ENCODE measurements around the gene CCDC66.

Gene CCDC66

DNA sequence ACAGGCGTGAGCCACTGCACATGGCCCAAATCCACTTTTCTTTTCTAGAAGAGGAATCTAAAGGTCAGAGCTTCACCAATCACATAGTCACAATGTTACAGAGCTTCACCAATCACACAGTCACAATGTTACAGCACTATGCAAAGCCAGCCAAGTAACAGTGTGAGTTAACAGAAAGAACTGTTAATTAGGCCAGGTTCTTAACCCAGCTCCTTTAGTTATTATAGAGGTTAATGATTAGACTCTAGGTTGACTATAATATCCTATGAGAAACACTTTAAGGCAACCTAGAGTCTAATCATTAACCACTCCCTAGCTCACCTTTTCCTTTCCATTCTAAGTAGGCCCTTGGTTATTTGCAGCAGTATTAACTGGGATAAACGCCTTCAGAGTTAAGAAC is 72.1 kb downstream of the CCDC66 start:
- Histone ChIP-seq H3K23ac (ENCODE audit: low read length in 2 of 2) (no peak overlapping the region), H3K14ac (ENCODE audit: low read length in 2 of 2) (no peak overlapping the region), H2BK12ac (ENCODE audit: low read length in 2 of 2) (no peak overlapping the region), H3K4me3 (ENCODE audit: insufficient read depth in 1 of 2, low read depth in 1 of 2, low read length in 2 of 2) (no peak overlapping the region), H2BK5ac (ENCODE audit: low read depth, low read length, poor library complexity, severe bottlenecking) (no peak overlapping the region), H3K9ac (ENCODE audit: low read length) (no peak overlapping the region), H2AK5ac (ENCODE audit: low read length, severe bottlenecking) (no peak overlapping the region), H3K79me1 (replicated peaks; ENCODE audit: low read length, poor library complexity, severe bottlenecking) (peaks cover 9% of the 10 kb centered on the region), H3K18ac (ENCODE audit: low read depth in 1 of 2, low read length in 2 of 2) (no peak overlapping the region), H3K36me3 (ENCODE audit: control insufficient read depth in 1 of 2, insufficient read depth in 2 of 2, low read depth in 1 of 2, low read length in 2 of 2) (peaks cover 9 to 83% of the 10 kb centered on the region in 2 experiments), H3K4me2 (ENCODE audit: low read length, poor library complexity, severe bottlenecking) (no peak overlapping the region), H2AFZ (ENCODE audit: low read depth, low read length) (no peak overlapping the region), H3K4me1 (ENCODE audit: control insufficient read depth, insufficient read depth, low read depth, low read length) (peaks cover 9% of the 10 kb centered on the region), H3K27ac (ENCODE audit: low read length, poor library complexity, severe bottlenecking) (peak overlapping the region; percentile 89), H3K4ac (ENCODE audit: low read depth in 1 of 2, low read length in 2 of 2) (no peak overlapping the region), H2BK15ac (ENCODE audit: low read depth, poor library complexity, severe bottlenecking) (no peak overlapping the region), H3K27me3 (ENCODE audit: control insufficient read depth in 1 of 2, insufficient read depth in 1 of 2, low read length in 2 of 2) (no peaks in the 10 kb centered on the region), H4K8ac (ENCODE audit: low read length) (no peak overlapping the region), H3K9me3 (ENCODE audit: control insufficient read depth, low read length) (no peaks in the 10 kb centered on the region), H2BK120ac (ENCODE audit: low read depth, low read length) (no peak overlapping the region), H4K91ac (ENCODE audit: low read length) (no peak overlapping the region)
- no peak for DNase-seq
- WGBS: 96% methylated on average over 2 of the region's 2 CpGs

- Histone ChIP-seq H3K36me3 (ENCODE audit: control insufficient read depth in 1 of 2, insufficient read depth in 2 of 2, low read depth in 1 of 2, low read length in 2 of 2) (peaks cover 9 to 83% of the 10 kb centered on the region in 2 experiments), H3K9ac (ENCODE audit: low read length) (no peak overlapping the region), H3K23ac (ENCODE audit: low read length in 2 of 2) (no peak overlapping the region), H2BK5ac (ENCODE audit: low read depth, low read length, poor library complexity, severe bottlenecking) (no peak overlapping the region), H3K4me1 (ENCODE audit: control insufficient read depth, insufficient read depth, low read depth, low read length) (peaks cover 9% of the 10 kb centered on the region), H3K9me3 (ENCODE audit: control insufficient read depth, low read length) (no peaks in the 10 kb centered on the region), H2BK15ac (ENCODE audit: low read depth, poor library complexity, severe bottlenecking) (no peak overlapping the region), H3K4ac (ENCODE audit: low read depth in 1 of 2, low read length in 2 of 2) (no peak overlapping the region), H2AFZ (ENCODE audit: low read depth, low read length) (no peak overlapping the region), H2BK12ac (ENCODE audit: low read length in 2 of 2) (no peak overlapping the region), H3K4me3 (ENCODE audit: insufficient read depth in 1 of 2, low read depth in 1 of 2, low read length in 2 of 2) (no peak overlapping the region), H2AK5ac (ENCODE audit: low read length, severe bottlenecking) (no peak overlapping the region), H4K91ac (ENCODE audit: low read length) (no peak overlapping the region), H3K18ac (ENCODE audit: low read depth in 1 of 2, low read length in 2 of 2) (no peak overlapping the region), H3K4me2 (ENCODE audit: low read length, poor library complexity, severe bottlenecking) (peak overlapping the region; percentile 3), H2BK120ac (ENCODE audit: low read depth, low read length) (no peak overlapping the region), H3K27me3 (ENCODE audit: control insufficient read depth in 1 of 2, insufficient read depth in 1 of 2, low read length in 2 of 2) (no peaks in the 10 kb centered on the region), H3K14ac (ENCODE audit: low read length in 2 of 2) (no peak overlapping the region), H3K27ac (ENCODE audit: low read length, poor library complexity, severe bottlenecking) (peak overlapping the region; percentile 70), H4K8ac (ENCODE audit: low read length) (no peak overlapping the region), H3K79me1 (replicated peaks; ENCODE audit: low read length, poor library complexity, severe bottlenecking) (peaks cover 9% of the 10 kb centered on the region)
- DNase-seq: no peak
Measured at GRCh38 chr3:56629451-56629850, 72.5 kb downstream of the CCDC66 start.

GRCh38 chr3:56630966-56631365 is 74.0 kb downstream of the CCDC66 start:
- no peak for DNase-seq
- WGBS: no CpG with 5 or more reads among the region's 1 CpG
- Histone ChIP-seq H4K8ac (ENCODE audit: low read length) (no peak overlapping the region), H2AFZ (ENCODE audit: low read depth, low read length) (no peak overlapping the region), H3K4me2 (ENCODE audit: low read length, poor library complexity, severe bottlenecking) (no peak overlapping the region), H3K23ac (ENCODE audit: low read length in 2 of 2) (no peak overlapping the region), H3K9ac (ENCODE audit: low read length) (no peak overlapping the region), H3K27ac (ENCODE audit: low read length, poor library complexity, severe bottlenecking) (peak overlapping the region; percentile 34), H2BK12ac (ENCODE audit: low read length in 2 of 2) (no peak overlapping the region), H2AK5ac (ENCODE audit: low read length, severe bottlenecking) (no peak overlapping the region), H3K18ac (ENCODE audit: low read depth in 1 of 2, low read length in 2 of 2) (no peak overlapping the region), H2BK120ac (ENCODE audit: low read depth, low read length) (no peak overlapping the region), H3K9me3 (ENCODE audit: control insufficient read depth, low read length) (no peaks in the 10 kb centered on the region), H3K36me3 (ENCODE audit: control insufficient read depth in 1 of 2, insufficient read depth in 2 of 2, low read depth in 1 of 2, low read length in 2 of 2) (peaks cover 6 to 82% of the 10 kb centered on the region in 2 experiments), H3K27me3 (ENCODE audit: control insufficient read depth in 1 of 2, insufficient read depth in 1 of 2, low read length in 2 of 2) (no peaks in the 10 kb centered on the region), H3K4ac (ENCODE audit: low read depth in 1 of 2, low read length in 2 of 2) (no peak overlapping the region), H3K79me1 (replicated peaks; ENCODE audit: low read length, poor library complexity, severe bottlenecking) (peaks cover 10% of the 10 kb centered on the region), H3K4me1 (ENCODE audit: control insufficient read depth, insufficient read depth, low read depth, low read length) (peaks cover 9% of the 10 kb centered on the region), H4K91ac (ENCODE audit: low read length) (no peak overlapping the region), H2BK15ac (ENCODE audit: low read depth, poor library complexity, severe bottlenecking) (no peak overlapping the region), H3K4me3 (ENCODE audit: insufficient read depth in 1 of 2, low read depth in 1 of 2, low read length in 2 of 2) (no peak overlapping the region), H2BK5ac (ENCODE audit: low read depth, low read length, poor library complexity, severe bottlenecking) (no peak overlapping the region), H3K14ac (ENCODE audit: low read length in 2 of 2) (no peak overlapping the region)

DNA sequence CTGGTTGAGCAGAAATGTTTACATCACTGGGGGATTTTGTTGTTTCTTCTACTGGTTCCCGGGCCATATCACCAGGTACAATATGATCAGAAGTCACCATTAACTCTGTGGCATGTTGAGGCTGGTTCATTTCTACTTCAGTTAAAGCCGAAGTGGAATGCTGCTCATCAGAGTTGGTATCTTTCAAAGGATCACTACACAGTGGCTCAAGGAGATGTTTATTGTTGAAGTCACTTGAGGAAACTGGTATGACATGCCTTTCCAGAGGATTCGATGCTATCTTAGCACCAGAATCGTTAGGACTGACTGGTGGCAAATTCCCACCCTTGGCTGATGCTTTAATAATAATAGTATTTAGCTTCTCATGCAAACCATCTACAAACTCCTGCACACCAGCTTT is 76.2 kb downstream of the CCDC66 start:
- Histone ChIP-seq H3K18ac (ENCODE audit: low read depth in 1 of 2, low read length in 2 of 2) (no peak overlapping the region), H3K27ac (ENCODE audit: low read length, poor library complexity, severe bottlenecking) (no peak overlapping the region), H4K91ac (ENCODE audit: low read length) (no peak overlapping the region), H3K14ac (ENCODE audit: low read length in 2 of 2) (no peak overlapping the region), H3K4ac (ENCODE audit: low read depth in 1 of 2, low read length in 2 of 2) (no peak overlapping the region), H3K4me3 (ENCODE audit: insufficient read depth in 1 of 2, low read depth in 1 of 2, low read length in 2 of 2) (no peak overlapping the region), H3K79me1 (replicated peaks; ENCODE audit: low read length, poor library complexity, severe bottlenecking) (peaks cover 11% of the 10 kb centered on the region), H2BK5ac (ENCODE audit: low read depth, low read length, poor library complexity, severe bottlenecking) (no peak overlapping the region), H3K9me3 (ENCODE audit: control insufficient read depth, low read length) (no peaks in the 10 kb centered on the region), H3K4me2 (ENCODE audit: low read length, poor library complexity, severe bottlenecking) (no peak overlapping the region), H3K36me3 (ENCODE audit: control insufficient read depth in 1 of 2, insufficient read depth in 2 of 2, low read depth in 1 of 2, low read length in 2 of 2) (peaks cover 9 to 83% of the 10 kb centered on the region in 2 experiments), H2BK15ac (ENCODE audit: low read depth, poor library complexity, severe bottlenecking) (no peak overlapping the region), H3K4me1 (ENCODE audit: control insufficient read depth, insufficient read depth, low read depth, low read length) (peaks cover 8% of the 10 kb centered on the region), H4K8ac (ENCODE audit: low read length) (no peak overlapping the region), H3K9ac (ENCODE audit: low read length) (no peak overlapping the region), H2BK12ac (ENCODE audit: low read length in 2 of 2) (no peak overlapping the region), H3K23ac (ENCODE audit: low read length in 2 of 2) (no peak overlapping the region), H2BK120ac (ENCODE audit: low read depth, low read length) (no peak overlapping the region), H3K27me3 (ENCODE audit: control insufficient read depth in 1 of 2, insufficient read depth in 1 of 2, low read length in 2 of 2) (no peaks in the 10 kb centered on the region), H2AFZ (ENCODE audit: low read depth, low read length) (no peak overlapping the region), H2AK5ac (ENCODE audit: low read length, severe bottlenecking) (no peak overlapping the region)
- WGBS: over 99% methylated on average over 4 of the region's 4 CpGs
- no peak for DNase-seq

Measured in mesenchymal stem cell (in vitro differentiated cells and primary cell).